Stimulated activated CD8-positive, alpha-beta memory T cell treated with anti-CD3 and anti-CD28 coated beads, Interleukin-4, amount 100 ng/mL, for 48 hours (primary cell): ENCODE results near the gene BAIAP2.
A peak's percentile ranks its signal among the peaks of the same experiment; 100 is the strongest.
"Not testable (repeated sequence)": the region's sequence is repeated elsewhere in the genome, so short reads cannot be mapped to it uniquely, and the experiment has no call there.

Experiments
- DNase-seq: peaks from one replicate; pipeline ENCODE4 v3.0.0-alpha.2; 2020

BAIAP2 gene

DNA sequence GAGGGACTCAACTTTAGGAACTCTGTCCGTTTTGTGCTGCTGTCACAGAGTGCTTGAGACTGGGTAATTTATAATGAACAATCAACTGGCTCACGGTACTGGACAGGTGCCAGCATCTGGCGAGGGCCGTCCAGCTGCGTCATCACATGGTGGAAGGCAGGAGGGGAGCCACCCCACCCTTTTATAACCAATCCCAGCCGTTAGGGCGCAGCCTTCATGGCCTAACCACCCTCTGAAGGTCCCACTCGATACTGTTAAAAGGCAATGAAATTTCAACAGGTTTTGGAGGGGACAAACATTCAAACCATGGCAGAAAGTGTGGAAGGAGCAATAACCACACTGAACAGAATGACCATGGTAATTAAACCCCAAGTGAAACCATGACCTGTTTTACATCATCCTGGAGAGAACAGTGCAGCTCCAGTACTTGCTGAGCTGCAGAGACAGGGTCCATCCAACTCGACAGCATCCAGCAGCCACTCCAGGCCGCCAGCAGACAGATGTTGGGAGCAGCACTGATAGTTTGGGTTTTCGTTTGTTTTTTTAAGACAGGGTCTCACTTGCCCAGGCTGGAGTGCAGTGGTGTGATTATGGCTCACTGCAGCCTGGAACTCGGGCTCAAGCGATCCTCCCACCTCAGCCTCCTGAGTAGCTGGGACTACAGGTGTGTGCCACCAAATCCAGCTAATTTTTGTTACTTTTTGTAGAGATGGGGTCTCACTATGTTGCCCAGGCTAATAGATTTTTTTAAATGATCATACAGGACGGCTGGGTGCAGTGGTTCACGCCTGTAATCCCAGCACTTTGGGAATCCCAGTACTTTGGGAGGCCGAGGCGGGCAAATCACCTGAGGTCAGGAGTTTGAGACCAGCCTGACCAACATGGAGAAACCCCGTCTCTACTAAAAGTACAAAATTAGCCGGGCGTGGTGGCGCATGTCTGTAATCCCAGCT lies 32.3 kb upstream of the BAIAP2 start:
- DNase-seq = no peak

DNA sequence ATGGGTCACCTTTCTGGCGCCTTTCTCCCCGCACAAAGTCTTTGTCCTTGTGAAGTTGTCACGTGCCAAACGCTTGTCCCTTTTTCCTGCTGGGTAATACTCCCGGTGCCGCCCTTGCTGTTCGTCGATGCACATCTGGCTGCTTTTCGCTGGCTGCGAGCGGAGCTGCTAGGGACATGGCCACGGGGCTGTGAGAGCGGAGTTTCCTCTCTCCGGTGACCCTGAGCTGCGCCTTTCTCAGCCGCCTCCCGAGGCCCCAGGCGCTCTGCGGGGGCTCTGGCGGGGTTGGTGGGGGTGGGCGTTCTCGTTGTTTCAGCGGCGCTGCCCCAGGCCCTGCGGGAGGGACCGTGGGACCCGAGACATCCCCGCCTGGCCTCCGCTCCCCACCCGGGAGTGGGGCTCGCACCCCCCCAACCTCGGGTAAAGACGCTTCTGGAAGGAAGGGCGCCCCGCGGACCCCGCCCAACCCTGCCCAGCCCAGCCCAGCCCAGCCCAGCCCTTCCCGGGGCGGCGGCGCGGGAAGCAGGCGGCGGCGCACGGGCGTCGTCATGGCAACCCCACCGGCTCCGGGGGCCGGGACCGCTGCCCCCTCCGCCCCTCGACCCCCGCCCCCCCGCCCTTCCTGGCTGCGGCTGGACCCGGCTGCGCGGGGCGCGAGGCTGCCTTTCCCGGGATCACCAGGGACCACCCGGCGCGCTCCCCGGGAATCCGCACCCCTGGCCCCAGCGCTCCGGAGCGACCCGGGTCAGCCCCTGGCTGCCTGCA lies 31.1 kb upstream of the BAIAP2 start:
- no peak for DNase-seq

DNA sequence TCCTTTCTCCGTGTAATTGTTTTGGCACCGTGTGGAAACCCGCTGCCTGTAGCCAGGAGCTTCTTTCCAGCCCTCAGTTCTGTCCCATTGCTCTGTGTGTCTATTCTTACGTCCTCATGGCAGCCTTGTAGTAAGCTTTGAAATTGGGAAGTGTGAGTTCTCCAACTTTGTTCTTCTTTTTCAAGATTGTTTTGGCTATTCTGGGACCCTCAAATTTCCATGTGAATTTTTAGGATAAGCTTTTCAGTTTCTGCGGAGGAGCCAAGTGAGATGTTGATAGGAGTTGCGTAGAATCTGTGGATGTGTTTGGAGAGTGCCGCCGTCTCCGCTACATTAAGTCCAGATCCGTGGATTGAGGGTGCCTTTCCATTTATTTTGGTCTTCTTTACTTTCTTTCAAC lies 28.1 kb upstream of the BAIAP2 start:
- no peak for DNase-seq

DNA sequence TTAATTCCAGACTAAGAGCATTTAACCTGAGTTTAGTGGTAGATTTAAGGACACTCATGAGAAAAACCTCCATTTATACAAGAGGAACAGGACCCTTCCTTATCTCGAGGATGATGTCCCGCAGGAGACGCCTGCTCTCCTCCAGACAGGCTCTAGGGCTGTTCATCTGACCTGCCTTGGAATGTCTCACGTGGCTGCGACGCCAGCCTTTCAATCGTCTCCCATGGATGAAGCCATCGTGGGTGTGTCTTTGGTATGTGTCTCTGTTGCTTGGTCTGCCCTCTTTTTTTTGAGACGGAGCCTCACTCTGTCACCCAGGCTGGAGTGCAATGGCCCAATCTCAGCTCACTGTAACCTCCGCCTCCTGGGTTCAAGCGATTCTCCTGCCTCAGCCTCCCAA lies 26.8 kb upstream of the BAIAP2 start:
- no peak for DNase-seq

DNA sequence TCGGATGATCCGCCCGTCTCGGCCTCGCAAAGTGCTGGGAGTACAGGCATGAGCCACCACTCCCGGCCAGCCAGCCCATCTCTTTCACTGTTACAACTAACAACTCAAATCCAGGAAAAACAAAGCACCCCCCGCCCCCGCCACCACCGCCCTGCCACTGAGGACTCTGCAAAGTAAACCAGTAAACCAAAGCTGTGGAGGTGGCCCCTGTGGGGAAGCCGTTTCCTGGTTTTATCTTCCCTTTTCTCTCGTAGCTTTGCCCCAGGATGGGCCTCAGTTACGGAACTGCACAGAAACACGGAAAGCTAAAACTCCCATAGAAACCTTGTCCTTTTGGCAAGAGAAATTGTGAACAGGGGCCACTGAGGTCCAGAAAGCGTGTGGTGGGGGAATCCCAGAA lies 25.8 kb upstream of the BAIAP2 start:
- no peak for DNase-seq

DNA sequence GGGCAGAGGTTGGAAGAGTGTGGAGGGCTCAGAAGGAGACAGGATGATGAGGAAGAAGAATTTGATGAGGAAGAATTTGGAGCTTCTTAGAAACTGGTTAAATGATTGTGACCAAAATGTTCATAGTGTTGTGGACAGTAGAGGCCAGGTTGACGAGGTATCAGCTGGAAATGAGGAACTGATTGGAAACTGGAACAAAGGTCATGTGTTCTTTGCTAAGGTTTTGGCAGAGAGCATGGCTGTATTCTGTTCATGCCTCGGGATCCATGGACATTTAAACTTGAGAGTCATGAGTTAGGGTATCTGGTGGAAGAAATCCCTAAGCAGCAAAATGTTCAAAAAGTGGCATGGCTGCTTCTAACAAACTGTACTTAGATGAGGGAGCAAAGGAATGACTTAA lies 24.0 kb upstream of the BAIAP2 start:
- DNase-seq = no peak

DNA sequence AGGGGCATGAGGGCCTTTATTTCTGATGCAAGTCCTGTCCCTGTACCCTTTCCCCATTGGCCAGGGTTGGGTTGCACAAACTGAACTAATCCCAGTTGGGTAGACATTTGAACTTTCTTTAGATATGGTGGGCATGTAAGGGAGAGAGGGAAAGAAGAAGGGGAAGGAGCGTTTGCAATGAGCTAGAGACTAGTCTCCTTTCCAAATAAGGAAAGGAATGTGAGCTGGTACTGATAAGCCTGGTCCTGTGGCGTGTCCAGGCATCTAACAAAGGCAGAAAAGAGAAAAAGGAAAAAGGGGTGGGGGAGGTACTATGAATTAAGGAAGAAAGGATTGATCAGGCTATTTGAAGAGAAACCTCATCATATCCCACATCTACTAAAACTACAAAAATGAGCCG lies 23.0 kb upstream of the BAIAP2 start:
- DNase-seq = no peak

DNA sequence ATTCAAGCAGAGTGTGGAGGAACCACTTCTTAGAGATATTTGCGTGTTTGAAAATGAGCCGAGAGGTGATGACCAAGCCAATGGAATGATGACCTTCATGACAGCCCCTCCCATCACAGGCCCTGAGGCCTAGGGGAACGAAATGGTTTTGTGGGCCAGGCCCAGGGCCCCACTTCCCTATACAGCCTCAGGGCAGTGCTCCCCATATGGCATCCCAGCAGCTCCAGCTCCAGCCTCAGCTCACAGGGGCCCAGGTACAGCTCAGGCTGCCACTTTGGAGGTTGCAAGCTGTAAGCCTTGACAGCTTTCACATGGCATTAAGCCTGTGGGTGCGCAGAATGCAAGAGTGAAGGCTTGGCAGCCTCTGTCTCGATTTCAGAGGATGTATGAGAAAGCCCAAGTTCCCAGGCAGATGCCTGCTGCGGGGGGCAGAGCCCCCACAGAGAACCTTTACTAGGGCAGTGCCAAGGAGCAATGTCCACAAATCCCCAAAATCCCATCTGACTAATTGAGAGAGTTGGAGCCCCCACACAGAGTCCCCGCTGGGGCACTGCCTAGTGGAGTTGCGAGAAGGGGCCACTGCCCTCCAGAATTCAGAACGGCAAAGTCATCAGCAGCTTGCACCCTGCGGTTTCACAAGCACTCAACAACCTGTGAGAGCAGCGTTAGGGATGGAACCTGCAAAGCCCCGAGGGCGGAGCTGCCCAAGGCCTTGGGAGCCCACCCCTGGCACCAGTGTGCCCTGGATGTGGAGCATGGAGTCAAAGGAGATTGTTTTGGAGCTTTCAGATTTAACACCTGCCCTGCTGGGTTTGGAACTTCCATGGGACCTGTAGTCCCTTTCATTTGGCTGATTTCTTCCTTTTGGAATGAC lies 22.1 kb upstream of the BAIAP2 start:
- DNase-seq = no peak

DNA sequence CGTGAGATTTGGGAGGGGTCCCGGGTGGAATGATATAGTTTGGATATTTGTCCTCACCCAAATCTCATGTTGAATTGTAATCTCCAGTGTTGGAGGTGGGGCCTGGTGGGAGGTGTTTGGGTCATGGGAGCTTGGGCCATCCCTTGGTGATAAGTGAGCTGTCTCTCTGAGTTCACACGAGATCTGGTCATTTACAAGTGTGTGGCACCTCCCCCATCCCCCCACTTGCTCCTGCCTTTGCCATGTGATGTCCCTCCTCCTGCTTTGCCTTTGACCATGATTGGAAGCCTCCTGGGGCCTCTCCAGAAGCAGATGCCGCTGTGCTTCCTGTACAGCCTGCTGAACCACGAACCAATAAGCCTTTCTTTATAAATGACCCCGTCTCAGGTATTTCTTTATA lies 21.3 kb upstream of the BAIAP2 start:
- no peak for DNase-seq

DNA sequence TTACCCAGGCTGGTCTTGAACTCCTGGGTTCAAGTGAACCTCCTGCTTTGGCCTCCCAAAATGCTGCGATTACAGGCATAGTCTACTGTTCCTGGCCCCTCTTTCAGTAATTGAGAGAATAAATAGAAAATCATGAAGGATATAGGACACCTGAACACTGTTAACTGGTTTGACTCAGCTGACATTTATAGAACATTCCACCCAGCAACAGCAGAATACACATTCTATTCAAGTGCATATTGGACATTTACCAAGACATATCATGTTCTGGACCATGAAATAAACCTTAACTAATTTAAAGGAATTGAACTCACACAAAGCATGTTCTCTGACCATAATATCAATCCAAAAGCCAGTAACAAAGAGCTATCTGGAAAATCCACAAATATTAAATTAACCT lies 19.8 kb upstream of the BAIAP2 start:
- no peak for DNase-seq

DNA sequence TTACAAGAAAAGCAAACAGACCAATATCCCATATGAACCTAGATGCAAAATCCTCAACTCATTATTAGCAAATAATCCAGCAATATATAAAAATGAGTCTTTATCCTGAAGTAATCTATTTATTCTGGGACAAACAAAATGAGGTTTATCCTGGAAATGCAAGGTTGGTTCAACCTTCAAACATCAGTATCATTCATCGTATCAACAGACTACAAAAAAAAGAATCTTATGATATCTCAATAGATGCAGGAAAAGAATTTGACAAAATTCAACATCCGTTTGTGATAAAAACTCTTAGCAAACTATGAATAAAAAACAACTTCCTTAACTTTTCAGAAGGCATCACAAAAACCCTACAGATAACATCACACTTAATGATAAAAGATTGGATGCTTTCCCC lies 18.4 kb upstream of the BAIAP2 start:
- no peak for DNase-seq

DNA sequence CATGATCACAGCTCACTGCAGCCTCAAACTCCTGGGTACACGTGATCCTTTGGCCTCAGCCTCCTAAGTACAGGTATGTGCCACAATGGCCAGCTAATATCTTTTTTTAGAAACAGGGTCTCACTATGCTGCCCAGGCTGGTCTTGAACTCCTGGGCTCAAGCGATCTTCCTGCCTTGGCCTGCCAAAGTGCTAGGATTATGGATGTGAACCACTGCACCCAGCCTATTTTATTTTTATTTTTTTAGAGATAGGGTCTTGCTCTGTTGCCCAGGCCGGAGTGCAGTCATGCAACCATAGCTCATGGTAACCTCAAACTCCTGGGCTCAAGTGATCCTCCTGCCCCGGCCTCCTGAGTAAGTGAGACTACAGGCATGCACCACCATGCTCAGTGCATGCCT lies 17.6 kb upstream of the BAIAP2 start:
- DNase-seq = not testable (repeated sequence)

DNA sequence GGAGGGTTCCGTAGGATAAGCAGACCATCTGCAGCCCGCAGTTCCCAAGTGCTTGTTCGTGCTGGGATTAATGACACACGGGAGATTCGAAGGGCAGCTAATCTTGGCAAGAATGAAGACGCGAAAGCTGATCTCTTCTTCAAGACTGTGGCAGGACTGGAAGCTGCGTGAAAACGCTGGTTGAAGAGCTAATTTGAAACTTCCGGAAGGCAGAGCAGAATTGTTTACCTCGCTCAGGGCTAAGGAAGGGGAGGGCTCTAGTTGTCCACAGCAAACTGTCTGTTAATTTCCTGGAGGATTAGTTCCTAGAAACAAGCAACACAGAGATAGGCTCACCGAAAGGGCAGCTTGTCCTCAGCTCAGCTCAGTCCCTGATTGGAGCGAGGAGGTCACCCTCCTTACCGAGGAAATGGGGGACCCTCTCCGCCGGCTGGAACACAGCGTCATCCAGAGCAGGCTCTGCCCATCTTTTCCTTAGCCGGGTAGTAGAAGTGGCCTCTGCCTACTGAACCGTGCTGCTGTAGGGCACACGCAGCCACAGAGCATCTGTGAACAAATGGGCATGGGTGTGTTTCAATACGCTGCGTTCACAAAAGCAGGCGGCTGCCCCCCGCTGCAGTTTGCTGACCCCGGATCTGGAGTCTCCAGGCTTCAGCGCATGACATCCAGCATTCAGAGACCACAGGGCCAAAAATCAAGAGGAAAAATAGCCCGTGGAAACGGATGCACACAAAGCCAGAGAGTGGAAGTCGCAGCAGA lies 16.7 kb upstream of the BAIAP2 start:
- DNase-seq = peak; percentile 55

DNA sequence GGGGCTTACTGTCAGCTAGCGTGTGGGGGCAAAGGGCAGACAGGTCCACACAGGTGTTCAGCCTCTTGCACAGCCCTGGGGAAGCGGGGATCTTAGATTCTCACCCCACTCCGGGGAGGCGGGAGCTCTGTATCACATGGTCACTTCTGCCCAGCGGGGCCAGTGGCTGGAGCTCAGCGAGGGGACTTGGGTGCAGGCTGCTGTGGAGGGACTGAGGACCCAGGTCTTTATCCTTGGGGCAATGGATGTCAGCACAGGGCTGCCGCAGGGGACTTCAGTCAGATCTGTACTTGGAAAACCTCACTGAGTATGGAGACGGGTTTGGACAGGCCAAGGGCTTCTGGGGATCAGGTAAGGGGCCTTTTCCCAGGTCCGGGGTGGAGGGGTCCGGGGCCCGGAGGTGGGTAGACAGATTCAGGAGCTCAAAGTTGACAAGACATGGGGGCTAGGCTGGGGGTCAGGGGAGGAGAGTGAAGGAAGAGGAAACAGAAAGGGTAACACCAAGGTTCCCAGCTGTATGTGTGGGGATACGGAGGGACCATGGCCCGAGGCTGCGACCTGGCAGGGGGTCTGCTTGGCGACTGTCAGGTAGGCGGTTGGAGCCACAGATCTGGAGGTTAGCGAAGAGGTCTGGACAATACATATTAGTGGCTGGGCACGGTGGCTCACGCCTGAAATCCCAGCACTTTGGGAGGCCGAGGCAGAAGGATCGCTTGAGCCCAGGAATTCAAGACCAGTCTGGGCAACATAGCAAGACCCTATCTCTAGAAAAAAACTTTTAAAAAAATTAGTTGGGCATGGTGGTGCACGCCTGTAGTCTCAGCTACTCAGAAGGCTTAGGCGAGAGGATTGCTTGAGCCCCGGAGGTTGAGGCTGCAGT lies 15.1 kb upstream of the BAIAP2 start:
- no peak for DNase-seq

DNA sequence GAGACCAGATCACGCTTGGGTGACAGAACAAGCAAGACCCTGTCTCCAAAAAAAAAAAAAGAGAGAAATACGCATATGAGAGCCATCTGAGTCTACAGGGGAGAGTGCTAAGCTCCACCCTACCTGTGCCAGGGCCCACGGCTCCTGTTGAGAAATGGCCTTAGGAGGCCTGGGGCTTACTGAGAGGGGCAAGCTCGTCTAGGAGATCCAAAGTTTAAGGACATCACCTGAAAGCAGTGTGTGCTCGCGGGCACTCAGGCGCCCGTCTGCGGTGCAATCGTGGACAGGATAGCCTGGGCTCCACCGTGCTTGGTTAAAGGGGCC lies 14.5 kb upstream of the BAIAP2 start:
- no peak for DNase-seq

DNA sequence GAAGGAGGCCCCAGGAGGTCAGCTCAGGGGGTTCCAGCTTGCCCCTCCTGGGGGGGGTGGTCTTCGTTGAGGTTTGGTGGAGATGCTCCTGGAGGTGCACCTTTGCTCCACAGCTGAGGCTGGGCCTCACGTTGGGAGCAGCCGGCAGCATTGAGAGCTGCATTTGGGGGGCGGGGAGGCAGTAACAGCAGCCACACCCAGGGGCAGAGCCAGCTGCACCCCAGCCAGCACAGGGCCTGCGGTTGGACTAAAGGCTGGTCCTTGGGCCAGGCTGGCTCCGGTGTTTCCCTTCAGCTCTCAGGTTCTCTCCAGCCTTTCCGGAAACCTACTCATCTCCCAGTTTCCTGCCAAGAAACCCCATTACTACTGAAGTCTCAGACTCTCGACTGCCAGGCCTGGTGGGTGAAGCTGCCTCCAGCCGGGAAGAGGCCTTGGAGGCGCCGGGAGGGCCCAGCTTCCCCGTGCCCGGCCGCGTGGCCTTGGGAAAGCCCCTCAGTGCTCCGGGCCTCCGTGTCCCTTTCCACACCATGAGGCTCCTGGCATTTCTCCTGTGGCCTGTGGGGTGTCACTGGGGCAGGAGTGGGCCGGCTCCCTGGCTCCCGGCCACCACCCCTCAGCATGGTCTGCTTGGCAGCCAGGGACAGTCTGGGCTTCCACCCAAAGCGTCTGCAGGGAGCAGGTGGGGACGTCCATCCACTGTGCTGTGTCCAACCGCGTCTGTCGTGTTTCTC lies 14.0 kb upstream of the BAIAP2 start:
- no peak for DNase-seq

DNA sequence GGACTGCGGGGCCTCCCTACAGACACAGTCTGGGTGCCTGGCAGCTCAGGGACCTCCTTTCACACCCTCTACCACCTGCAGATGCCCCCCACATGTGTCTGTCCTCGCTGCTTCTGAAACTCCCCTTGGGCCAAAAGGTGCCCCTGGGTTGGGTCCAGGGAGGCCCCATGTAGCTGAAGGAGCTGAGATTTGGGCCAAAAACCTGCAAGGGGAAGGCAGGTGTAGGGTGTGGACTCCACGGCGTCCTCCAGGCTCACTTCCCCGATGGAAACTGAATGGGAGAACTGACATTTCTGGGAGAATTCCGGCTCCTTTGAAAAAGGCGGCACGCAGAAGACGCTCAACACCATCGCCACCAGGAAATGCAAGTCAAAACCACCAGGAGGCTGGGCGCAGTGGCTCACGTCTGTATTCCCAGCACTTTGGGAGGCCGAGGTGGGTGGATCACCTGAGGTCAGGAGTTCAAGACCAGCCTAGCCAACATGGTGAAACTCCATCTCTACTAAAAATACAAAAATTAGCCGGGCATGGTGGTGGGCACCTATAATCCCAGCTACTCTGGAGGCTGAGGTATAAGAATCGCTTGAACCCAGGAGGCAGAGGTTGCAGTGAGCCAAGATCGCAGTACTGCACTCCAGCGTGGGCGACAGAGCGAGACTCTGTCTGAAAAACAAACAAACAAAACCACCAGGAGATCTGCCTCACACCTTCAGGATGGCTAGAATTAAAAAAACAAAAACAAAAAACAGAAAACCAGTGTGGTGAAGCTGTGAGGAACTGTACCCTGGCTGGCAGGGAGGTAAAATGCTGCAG lies 13.2 kb upstream of the BAIAP2 start:
- no peak for DNase-seq

DNA sequence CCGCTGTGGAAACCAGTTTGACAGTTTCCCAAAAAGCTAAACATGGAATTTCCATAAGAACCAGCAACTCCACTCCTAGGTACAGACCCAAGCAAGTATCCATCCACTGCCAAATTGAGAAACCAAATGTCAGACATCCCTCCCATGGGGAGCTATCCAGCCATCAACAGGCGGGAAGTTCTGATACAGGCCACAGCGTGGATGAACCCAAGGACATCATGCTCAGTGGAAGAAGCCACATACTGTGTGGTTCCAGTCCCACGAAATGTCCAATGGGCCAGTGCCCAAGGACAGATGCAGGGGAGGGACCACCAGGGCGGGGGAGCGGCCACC lies 12.6 kb upstream of the BAIAP2 start:
- DNase-seq = no peak

DNA sequence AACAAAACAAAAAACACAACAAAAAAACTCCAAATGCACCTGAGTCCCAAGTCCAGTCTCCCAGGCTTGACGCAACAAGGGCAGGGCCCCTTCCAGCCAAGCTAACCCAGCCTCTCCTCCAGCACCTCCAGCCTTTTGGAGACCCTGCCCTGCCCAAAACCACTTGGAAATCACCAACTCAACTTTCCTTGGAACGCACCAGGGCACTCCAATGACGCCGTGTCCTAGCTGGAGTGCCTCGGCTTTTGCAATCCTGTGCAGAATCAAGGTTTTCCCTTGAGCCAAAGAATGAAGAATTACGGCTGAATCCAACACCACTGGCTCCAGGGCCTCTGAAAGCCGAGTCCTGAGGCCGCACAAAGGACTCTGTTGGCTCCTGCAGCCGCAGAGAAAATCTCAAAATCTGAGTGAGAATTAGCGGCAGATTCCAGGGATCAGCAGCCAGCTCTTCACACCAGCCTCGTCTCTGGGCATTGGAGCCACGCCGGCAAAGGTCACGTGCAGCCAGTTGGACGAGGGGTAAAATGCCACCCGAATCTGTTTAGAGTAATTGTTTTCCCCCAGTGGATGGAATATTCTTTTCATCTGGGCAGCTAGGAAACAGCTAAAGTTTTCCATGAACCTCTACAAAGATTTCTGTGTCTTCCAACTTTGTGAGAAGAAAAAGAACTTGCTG lies 9.7 kb upstream of the BAIAP2 start:
- DNase-seq = no peak

DNA sequence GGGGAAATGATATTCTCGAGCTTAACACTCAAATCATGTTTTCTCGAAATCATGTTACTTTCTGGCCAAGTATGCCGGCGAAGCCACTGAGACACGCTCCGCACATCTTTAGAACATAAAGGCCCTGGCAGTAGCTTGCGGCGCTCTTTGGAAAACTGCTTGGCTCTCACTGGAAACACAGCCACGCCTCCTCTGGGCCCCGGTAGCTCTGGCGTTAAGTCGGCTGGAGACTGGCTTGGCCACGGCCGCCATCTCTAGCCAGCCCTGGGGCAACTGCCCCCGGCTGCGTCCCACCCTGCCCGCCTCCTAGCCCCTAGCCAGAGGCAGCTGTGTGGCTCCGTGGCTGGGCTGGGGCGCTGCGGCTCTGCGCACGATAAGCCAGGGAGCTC lies 9.2 kb upstream of the BAIAP2 start:
- no peak for DNase-seq
